ENCODE measurements around the gene AKAP5.
A peak's percentile ranks its signal among the peaks of the same experiment; 100 is the strongest.

Gene AKAP5

GRCh38 chr14:64465191-64465822 is at the start of gene AKAP5:
TSS of gene AKAP5 (plus strand) at chr14:64465499. CDS start at chr14:64468395, 2,896 bp downstream.
- DNase-seq (ENCODE audit: low spot score), result peak; percentile 28

GRCh38 chr14:64416348-64416932 is 48.9 kb upstream of the AKAP5 start:
- no peak for DNase-seq (ENCODE audit: low spot score)

- DNase-seq (ENCODE audit: low spot score), result no peak
Measured at GRCh38 chr14:64417055-64417770, 48.1 kb upstream of the AKAP5 start.

- no peak for DNase-seq (ENCODE audit: low spot score)
Measured at GRCh38 chr14:64417771-64418125, 47.6 kb upstream of the AKAP5 start.

GRCh38 chr14:64419003-64419402 is 46.3 kb upstream of the AKAP5 start:
- no peak for DNase-seq (ENCODE audit: low spot score)

GRCh38 chr14:64421166-64421565 is 44.1 kb upstream of the AKAP5 start:
- no peak for DNase-seq (ENCODE audit: low spot score)

- DNase-seq (ENCODE audit: low spot score), result no peak
Measured at GRCh38 chr14:64422005-64422404, 43.3 kb upstream of the AKAP5 start.

GRCh38 chr14:64422756-64423155 is 42.5 kb upstream of the AKAP5 start:
- DNase-seq (ENCODE audit: low spot score), result no peak

- DNase-seq (ENCODE audit: low spot score), result no peak
Measured at GRCh38 chr14:64423987-64424386, 41.3 kb upstream of the AKAP5 start.

GRCh38 chr14:64434528-64434927 is 30.8 kb upstream of the AKAP5 start:
- DNase-seq (ENCODE audit: low spot score), result no peak

- DNase-seq (ENCODE audit: low spot score), result no peak
Measured at GRCh38 chr14:64438181-64438841, 27.0 kb upstream of the AKAP5 start.

GRCh38 chr14:64439141-64439540 is 26.2 kb upstream of the AKAP5 start:
- no peak for DNase-seq (ENCODE audit: low spot score)

GRCh38 chr14:64440494-64440893 is 24.8 kb upstream of the AKAP5 start:
- no peak for DNase-seq (ENCODE audit: low spot score)

- no peak for DNase-seq (ENCODE audit: low spot score)
Measured at GRCh38 chr14:64442300-64442988, 22.9 kb upstream of the AKAP5 start.

GRCh38 chr14:64444140-64444539 is 21.2 kb upstream of the AKAP5 start:
- no peak for DNase-seq (ENCODE audit: low spot score)

- DNase-seq (ENCODE audit: low spot score), result no peak
Measured at GRCh38 chr14:64444984-64445845, 20.1 kb upstream of the AKAP5 start.

GRCh38 chr14:64447876-64448670 is 17.2 kb upstream of the AKAP5 start:
- DNase-seq (ENCODE audit: low spot score), result no peak

GRCh38 chr14:64450255-64450654 is 15.0 kb upstream of the AKAP5 start:
- no peak for DNase-seq (ENCODE audit: low spot score)

- no peak for DNase-seq (ENCODE audit: low spot score)
Measured at GRCh38 chr14:64454671-64455070, 10.6 kb upstream of the AKAP5 start.

- no peak for DNase-seq (ENCODE audit: low spot score)
Measured at GRCh38 chr14:64459405-64460136, 5.7 kb upstream of the AKAP5 start.
